Upper lobe of left lung (tissue), 6 donors: ENCODE measurements around the gene SNX5. TPM values are rescaled to one million over a fixed set of nuclear protein-coding genes. Genes with fewer than 3 reads are reported as not detected.
A peak's percentile ranks its signal among the peaks of the same experiment; 100 is the strongest.

Source experiments
- ATAC-seq, 2 donors: fragments of 200-7000 bp; cut with Tn5 transposase; one replicate each; pipeline ENCODE4 v1.9.1; 2022; ENCODE audit warnings: mild to moderate bottlenecking in 2 of 2, moderate library complexity in 2 of 2; ENCODE audit not compliant: low FRiP score in 2 of 2
- DNase-seq, 2 donors: peaks; one replicate each; pipeline ENCODE4 v3.0.0-alpha.2; 2019 to 2020
- H3K27ac ChIP-seq, 4 donors: fragments of 200-600 bp; sonication (generic); one replicate each; pipeline ENCODE4 v1.5.1; 2016 to 2019
- H3K27me3 ChIP-seq, 4 donors: fragments of 200-600 bp; sonication (generic); one replicate each; pipeline ENCODE4 v1.5.1; 2017 to 2019
- H3K36me3 ChIP-seq, 4 donors: fragments of 200-600 bp; sonication (generic); one replicate each; pipeline ENCODE4 v1.5.1; 2016 to 2019
- H3K4me1 ChIP-seq, 4 donors: fragments of 200-600 bp; sonication (generic); one replicate each; pipeline ENCODE4 v1.5.1; 2018 to 2019
- H3K4me3 ChIP-seq, 4 donors: fragments of 200-600 bp; sonication (generic); one replicate each; pipeline ENCODE4 v1.5.1; 2017 to 2019; ENCODE audit warnings: mild to moderate bottlenecking in 2 of 4, moderate library complexity in 1 of 4
- H3K9me3 ChIP-seq, 4 donors: fragments of 200-600 bp; sonication (generic); one replicate each; pipeline ENCODE4 v1.5.1; 2018 to 2019
- CTCF ChIP-seq, 6 experiments: fragments of 450-650 bp in 4 of 6; fragments of 200-600 bp in 2 of 6; sonication (generic) in 2 of 6; IDR thresholded peaks; one replicate each; pipeline ENCODE4 v1.5.1; 2016 to 2019; ENCODE audit warnings: antibody characterized with exemption in 6 of 6
- EP300 ChIP-seq, 4 donors: sonication (generic); formaldehyde crosslinking; IDR thresholded peaks; one replicate each; pipeline ENCODE4 v1.5.1; 2017; ENCODE audit warnings: antibody characterized with exemption in 4 of 4, control low read depth in 2 of 4
- POLR2A ChIP-seq, 4 donors: fragments of 450-650 bp; IDR thresholded peaks; one replicate each; pipeline ENCODE4 v1.5.1; 2016 to 2017; ENCODE audit warnings: antibody characterized with exemption in 4 of 4, mild to moderate bottlenecking in 2 of 4
- POLR2AphosphoS5 ChIP-seq, 2 donors: sonication (generic); formaldehyde crosslinking; IDR thresholded peaks; one replicate each; pipeline ENCODE4 v1.5.1; 2017; ENCODE audit warnings: antibody characterized with exemption in 2 of 2
- WGBS, 2 donors: methylation state at CpG; one replicate each; pipeline ENCODE4 v1.1.5; 2017 to 2018; 5-methylcytosine and 5-hydroxymethylcytosine counted together
- total RNA-seq, 6 donors: library from RNA; depleted of rRNA in 4 of 6; stranded (reverse); fragments of >200 nt in 4 of 6; gene quantifications; one replicate each; pipeline versions ENCODE4 v1.1.0 to v1.2.1, GENCODE V29; 2016 to 2021
- donor health status: DM: no; HTN: no; CAD: no; lungs with moderate emphysema.
- donor health status: DM: no; HTN: yes; CAD: no; lungs with severe emphysema.

SNX5 gene
- total RNA-seq, 6 donors from 2014 or later, result 72.0 to 177 (median 111) TPM

GRCh38 chr20:17912916-17913315 is 55.7 kb downstream of the SNX5 start:
- H3K36me3 ChIP-seq, result no peaks in the 10 kb centered on the region
- WGBS, 2 donors, result 74 to 80% methylated on average over 2 of the region's 2 CpGs
- H3K4me3 ChIP-seq, result no peak overlapping the region
- H3K27ac ChIP-seq, result no peak overlapping the region
- H3K9me3 ChIP-seq, result no peaks in the 10 kb centered on the region
- DNase-seq (no peak), ATAC-seq (no peak)
- H3K4me1 ChIP-seq, result peaks cover 17 to 27% (median 20%) of the 10 kb centered on the region in 4 donors
- TF ChIP-seq CTCF (IDR thresholded peaks at IDR 0.05), result no peak
- TF ChIP-seq POLR2AphosphoS5 (IDR thresholded peaks at IDR 0.05), result no peak
- TF ChIP-seq EP300 (IDR thresholded peaks at IDR 0.05), result no peak
- TF ChIP-seq POLR2A (IDR thresholded peaks at IDR 0.05), result no peak
- H3K27me3 ChIP-seq, result no peaks in the 10 kb centered on the region

- Histone ChIP-seq H3K4me3 (no peak overlapping the region), H3K9me3 (no peaks in the 10 kb centered on the region), H3K4me1 (peaks cover 15 to 27% (median 16%) of the 10 kb centered on the region in 4 donors), H3K27me3 (no peaks in the 10 kb centered on the region), H3K36me3 (no peaks in the 10 kb centered on the region), H3K27ac (no peak overlapping the region)
- no peak for TF ChIP-seq CTCF (IDR thresholded peaks at IDR 0.05)
- TF ChIP-seq POLR2A (IDR thresholded peaks at IDR 0.05), result no peak
- TF ChIP-seq POLR2AphosphoS5 (IDR thresholded peaks at IDR 0.05), result no peak
- no peak for TF ChIP-seq EP300 (IDR thresholded peaks at IDR 0.05)
- ATAC-seq, result no peak
- DNase-seq, result no peak
- WGBS, 2 donors, result 67 to 85% methylated on average over 4 of the region's 4 CpGs
These were observed 56.7 kb downstream of the SNX5 start for GRCh38 chr20:17911927-17912326.

- Histone ChIP-seq H3K9me3 (no peaks in the 10 kb centered on the region), H3K4me1 (peaks cover 5 to 17% (median 9%) of the 10 kb centered on the region in 4 donors), H3K27ac (peak overlapping the region in 3 of 4 donors; percentile 48 to 62 (median 56)), H3K36me3 (no peaks in the 10 kb centered on the region), H3K27me3 (no peaks in the 10 kb centered on the region), H3K4me3 (no peak overlapping the region)
- DNase-seq (no peak), ATAC-seq (peak; percentile 72 to 81)
- 34 to 35% methylated on average over 6 of the region's 6 CpGs for WGBS, 2 donors
- peak in 1 of 4 donors; percentile 30 for TF ChIP-seq POLR2A (IDR thresholded peaks at IDR 0.05)
- no peak for TF ChIP-seq CTCF (IDR thresholded peaks at IDR 0.05)
- peak in 2 of 4 donors; percentile 59 to 61 for TF ChIP-seq EP300 (IDR thresholded peaks at IDR 0.05)
- peak; percentile 65 to 76 for TF ChIP-seq POLR2AphosphoS5 (IDR thresholded peaks at IDR 0.05)
These were observed 57.7 kb downstream of the SNX5 start for GRCh38 chr20:17910828-17911294.

GRCh38 chr20:17909869-17910321 is 58.7 kb downstream of the SNX5 start:
- H3K27ac ChIP-seq, result peak overlapping the region in 3 of 4 donors; percentile 48 to 62 (median 56)
- DNase-seq, result no peak
- ATAC-seq, result no peak
- H3K4me1 ChIP-seq, result peaks cover 5 to 16% (median 9%) of the 10 kb centered on the region in 4 donors
- no peaks in the 10 kb centered on the region for H3K27me3 ChIP-seq
- no peaks in the 10 kb centered on the region for H3K9me3 ChIP-seq
- no peak overlapping the region for H3K4me3 ChIP-seq
- WGBS, 2 donors, result 75 to 84% methylated on average over 4 of the region's 4 CpGs
- TF ChIP-seq CTCF (IDR thresholded peaks at IDR 0.05) (no peak), POLR2A (IDR thresholded peaks at IDR 0.05) (no peak), POLR2AphosphoS5 (IDR thresholded peaks at IDR 0.05) (no peak), EP300 (IDR thresholded peaks at IDR 0.05) (no peak)
- H3K36me3 ChIP-seq, result no peaks in the 10 kb centered on the region

- 93 to 96% methylated on average over 7 of the region's 7 CpGs for WGBS, 2 donors
- no peak overlapping the region for H3K27ac ChIP-seq
- H3K27me3 ChIP-seq, result no peaks in the 10 kb centered on the region
- TF ChIP-seq POLR2AphosphoS5 (IDR thresholded peaks at IDR 0.05) (no peak), CTCF (IDR thresholded peaks at IDR 0.05) (no peak), EP300 (IDR thresholded peaks at IDR 0.05) (no peak), POLR2A (IDR thresholded peaks at IDR 0.05) (no peak)
- peaks cover 0 to 6% (median 4%) of the 10 kb centered on the region in 4 donors for H3K4me1 ChIP-seq
- H3K36me3 ChIP-seq, result no peaks in the 10 kb centered on the region
- H3K9me3 ChIP-seq, result no peaks in the 10 kb centered on the region
- no peak for DNase-seq
- ATAC-seq, result no peak
- H3K4me3 ChIP-seq, result no peak overlapping the region
These were observed 63.0 kb downstream of the SNX5 start for GRCh38 chr20:17905544-17905943.
